Glomerular visceral epithelial cell (primary cell): Measurements from ENCODE around the gene DVL1.
A peak's percentile ranks its signal among the peaks of the same experiment; 100 is the strongest.

Experiments used
- DNase-seq: peaks from one replicate; pipeline ENCODE4 v3.0.0-alpha.2; 2016; ENCODE audit errors: extremely low spot score

Gene DVL1

DNA sequence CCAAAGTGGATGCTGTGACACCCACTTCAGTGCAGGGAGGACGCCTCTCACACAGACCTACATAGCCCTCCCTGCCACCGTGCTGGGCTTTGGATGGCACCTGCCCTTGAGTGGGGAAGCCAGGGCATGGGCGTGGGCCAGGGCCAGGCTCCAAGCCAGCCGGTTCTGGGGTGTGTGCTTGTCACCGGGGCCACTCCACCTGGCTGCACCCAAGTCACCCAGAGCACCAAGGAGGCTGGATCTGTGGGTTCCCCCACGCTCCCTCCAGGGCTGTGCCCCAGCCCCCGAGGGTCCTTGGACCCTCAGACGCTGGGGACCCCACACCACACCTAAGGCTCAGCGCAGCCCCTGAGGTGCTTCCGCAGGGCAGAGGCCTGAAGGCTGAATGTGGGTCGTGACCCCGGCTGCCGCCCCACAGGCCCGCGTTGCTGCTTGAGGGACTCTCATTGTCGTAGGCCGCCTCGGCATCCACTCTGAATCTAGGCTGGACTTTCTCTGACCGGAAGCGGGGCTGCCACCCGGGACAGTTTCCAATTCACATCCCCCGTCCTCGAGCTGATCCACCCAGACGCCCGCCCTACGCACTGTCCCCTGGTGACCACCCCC lies 7.7 kb upstream of the DVL1 start:
- DNase-seq, result no peak

DNA sequence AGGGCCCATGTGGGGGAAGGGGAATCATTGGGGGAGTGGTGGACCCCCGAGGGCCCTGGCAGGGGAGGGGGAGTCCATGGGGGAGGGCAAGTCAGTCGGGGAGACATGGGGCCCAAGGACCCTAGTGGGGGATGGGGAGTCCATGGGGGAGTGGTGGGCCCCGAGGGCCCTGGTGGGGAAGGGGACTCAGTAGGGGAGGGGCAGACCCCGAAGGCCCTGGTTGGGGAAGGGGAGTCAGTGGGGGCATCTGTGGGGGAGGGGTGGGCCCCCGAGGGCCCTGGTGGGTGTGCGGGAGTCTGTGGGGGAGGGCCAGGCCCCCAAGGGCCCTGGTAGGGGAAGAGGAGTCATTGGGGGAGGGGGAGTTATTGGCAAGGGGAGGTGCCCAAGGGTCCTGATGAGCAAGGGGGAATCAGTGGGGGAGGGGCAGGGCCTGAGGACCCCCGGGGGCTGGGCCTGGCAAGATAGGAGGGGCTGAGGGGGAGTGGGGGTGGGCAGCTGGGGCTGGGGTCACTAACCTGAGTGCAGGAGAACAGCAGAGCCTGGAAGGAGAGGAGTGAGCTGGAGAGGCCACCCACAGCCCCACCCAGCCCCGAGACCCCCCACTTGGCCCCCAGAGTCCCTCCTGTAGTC lies 7.1 kb upstream of the DVL1 start:
- DNase-seq, result no peak

DNA sequence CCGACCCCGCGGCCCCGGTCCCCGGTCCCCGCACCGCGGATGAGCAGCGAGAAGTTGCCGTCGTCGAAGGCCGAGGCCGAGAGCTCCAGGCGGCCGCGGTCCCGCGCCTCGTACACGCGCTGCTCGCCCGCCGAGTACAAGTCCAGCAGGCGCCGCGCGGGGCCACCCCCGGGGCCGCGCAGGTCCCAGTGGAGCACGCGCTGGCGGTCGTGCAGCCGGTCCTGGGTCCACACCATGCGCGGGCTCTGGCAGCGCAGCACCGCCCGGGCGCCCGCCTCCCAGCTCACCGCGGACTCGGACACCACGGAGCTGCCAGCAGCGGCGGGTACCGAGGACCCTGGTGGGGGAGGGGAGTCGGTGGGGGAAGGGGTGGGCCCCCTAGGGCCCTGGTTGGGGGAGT lies 6.2 kb upstream of the DVL1 start:
- DNase-seq, result no peak

DNA sequence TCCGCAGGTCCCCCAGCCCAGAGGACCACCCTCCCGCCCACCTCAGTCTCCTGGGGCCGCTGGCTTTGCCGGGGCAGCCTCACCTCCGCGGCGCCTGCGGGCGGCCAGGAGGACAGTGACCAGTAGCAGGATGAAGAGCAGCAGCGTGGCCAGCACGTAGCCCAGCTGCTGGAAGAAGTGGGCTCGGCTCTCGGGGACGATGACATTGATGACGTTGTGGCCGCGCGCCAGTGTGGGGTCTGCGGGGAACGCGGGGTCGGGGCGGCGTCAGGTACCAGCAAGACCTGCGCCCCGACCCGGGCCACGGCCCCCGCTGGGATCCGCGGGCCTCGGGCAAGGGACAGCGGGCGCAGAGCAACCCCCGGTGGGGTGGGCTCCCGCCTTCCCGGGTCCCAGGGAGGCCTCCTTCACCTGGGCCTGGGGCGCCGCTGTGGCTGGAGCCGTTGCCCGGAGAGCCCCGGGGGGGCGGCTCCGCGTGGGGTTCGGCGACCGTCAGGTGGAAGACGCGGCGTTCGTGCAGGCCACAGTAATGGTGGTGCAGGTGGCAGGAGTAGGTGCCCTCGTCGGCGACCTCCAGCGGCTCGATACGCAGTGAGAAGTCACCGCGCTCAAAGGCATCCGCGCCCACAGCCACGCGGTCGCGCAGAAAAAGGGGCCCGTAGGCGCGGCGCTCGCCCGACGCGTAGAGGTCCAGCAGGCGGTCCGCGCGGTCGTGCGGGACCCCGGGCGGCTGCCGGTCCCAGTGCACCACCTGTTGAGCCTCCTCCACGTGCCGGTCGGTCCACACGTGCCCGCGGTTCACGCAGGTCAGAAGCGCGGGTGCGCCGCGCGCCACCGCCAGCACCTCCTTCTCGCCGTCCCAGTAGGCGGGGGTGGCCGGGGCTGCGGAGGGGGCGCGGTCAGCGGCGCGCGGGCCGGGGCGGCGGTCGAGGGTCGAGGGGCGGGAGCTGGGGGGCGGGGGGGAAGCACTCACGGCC lies 5.3 kb upstream of the DVL1 start:
- DNase-seq, result no peak

GRCh38 chr1:1353389-1354151 lies 4.4 kb upstream of the DVL1 start:
- DNase-seq, result no peak

DNA sequence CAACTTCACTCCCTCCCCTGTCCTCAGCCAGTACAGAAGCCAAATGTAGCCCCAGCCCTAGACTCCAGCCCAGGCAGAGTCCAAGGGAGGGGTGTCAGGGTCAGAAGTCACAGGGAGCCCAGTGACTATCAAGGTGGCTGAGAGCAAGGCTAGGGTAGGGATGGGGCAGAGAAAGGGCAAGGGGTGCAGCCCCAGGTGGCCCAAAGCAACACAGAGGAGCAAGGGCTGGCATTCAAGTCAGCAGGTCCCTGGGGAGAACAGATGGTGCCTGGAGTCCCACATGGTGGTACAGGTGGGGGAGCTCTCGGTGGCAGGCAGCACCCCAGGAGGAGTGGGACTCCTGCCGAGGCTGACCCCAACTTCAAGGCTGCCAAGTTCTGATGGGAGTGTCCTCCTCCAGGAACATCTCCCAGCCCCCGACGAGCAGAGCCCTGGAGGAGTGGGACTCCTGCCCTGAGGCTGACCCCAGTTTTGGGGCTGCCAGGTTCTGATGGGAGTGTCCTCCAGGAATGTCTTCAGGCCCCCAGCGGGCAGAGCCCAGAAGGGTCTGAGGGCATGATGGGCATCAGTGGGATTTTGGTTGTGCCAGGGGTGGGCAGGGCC lies 3.7 kb upstream of the DVL1 start:
- DNase-seq, result no peak

DNA sequence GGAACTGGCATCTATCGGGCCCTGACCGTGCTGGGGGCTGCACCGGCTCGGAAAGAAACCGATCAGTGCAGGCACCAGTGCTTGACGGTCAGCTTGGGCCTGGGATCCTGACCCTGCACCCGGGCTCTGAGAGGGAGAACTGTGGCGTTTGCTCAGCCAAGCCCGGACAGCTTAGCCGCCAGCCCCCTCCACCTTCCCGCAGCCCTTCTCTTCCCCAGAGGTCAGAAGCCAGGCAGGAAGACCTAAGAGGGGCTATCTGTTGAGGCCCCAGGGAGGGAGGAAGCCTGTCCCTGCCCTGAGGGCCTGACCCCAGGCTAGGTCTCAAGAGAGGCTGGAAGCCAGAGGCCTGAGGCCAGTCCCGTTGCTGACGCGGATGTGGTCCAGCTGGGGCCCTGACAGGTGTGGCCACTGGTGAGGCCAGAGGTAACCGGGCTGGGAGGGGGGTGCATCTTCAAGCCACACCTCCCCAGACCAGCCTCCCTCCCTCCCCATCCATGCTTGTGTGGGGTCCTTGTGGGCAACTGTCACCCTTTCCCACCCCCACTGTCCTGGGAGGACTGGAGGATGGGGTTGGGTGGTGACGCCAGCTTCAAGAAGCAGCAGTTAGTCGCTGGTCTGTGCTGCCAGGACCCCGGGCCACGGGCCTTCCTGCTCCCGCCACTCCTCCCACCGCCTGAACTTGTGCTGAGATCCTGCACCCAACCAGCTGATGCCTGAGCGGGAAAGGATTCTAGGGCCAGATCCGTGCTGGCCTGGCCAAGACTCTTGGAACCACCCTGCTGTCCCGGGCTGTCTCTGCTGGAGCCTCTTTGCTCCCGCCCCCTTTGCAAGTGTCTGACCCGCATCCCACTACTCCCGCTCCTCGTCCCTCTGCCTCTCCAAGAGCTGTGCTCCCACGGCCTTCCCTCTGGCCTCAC lies 2.6 kb upstream of the DVL1 start:
- DNase-seq, result no peak

DNA sequence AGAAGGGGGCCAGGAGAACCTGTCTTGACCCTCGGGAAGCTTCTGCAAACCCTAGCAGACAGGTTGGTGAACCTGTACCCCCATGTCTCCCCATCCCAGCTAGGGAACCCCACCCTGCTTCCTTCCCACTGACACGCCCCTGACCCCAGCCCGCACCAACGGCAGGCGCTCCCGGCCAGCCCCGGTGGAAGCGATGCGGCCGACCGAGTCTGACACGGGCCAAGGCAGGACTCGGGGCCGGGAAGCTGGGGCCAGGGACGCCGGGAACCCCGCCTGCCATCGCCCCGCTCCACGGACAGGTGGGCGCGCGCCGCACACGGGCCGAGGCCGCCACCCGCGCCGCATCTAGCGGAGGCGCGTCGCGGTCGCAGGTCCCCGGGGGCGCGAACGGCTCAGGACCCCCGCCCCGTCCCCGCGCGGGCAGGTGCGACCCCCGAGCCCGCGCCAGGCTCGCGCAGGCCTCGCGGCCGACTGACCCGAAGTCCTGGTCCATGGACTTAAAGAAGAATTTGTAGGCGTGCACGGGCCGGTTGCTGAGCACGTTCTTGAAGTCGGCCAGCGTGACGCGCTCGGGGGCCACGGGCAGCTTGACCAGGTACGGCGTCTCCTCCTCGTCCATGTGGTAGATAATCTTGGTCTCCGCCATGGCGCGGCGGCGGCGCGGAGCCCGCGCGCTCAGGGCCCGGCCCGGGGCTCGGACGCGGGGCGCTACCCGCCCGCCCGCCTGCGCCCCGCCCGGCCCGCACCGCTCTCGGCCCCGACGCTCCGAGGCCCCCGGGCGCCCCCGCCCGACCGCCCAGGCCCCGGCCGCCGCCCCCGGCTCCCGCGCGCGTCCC lies 580 bp downstream of the DVL1 start:
- peak; percentile 53 for DNase-seq

- peak; percentile 59 for DNase-seq
These were observed 1.4 kb downstream of the DVL1 start for GRCh38 chr1:1347663-1348419.

DNA sequence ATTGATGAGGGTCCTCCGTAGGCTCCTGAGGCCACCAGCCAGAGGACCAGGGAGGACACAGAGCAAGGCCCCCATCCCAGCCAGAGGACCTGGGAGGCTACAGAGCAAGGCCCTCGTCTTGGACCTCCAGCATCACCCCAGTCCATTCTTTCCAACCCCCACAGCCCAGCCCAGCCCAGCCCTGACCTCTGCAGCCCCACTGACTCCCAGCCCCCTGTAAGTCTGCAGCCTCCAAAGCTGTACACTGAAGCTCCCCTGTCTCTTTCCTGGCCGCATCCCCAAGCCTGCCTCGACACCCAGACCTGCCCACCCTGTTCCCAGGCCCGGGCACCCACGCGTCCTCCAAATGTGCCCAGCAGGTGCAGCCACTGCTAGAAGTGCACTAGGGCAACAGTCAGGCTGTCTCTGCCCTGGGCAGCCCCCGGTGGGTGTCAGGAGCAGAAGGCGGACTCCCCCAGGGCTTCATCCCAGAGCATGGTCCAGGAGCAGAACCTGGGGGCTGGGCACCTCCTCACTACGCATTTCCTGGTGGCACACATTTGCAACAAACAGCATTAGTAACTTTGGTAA lies 2.1 kb downstream of the DVL1 start:
- DNase-seq, result no peak

DNA sequence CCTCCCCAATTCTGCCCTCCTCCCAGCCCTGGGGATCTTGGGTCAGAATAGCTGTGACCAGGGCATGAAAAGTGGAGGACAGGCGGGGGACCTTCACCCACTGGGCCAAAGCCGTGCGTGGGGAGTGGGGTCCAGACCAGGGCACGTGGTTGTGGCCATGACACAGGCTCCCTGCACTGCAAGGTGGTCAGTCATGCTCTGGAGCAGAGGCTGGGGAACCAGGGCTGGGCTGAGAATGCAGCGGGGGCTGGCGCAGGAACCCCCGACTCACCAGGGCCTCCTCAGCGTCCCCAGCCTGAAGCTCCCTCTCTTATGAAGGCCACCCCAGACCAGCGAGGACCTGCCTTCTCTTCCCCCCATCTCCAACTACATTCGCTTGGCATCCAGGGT lies 2.7 kb downstream of the DVL1 start:
- no peak for DNase-seq

DNA sequence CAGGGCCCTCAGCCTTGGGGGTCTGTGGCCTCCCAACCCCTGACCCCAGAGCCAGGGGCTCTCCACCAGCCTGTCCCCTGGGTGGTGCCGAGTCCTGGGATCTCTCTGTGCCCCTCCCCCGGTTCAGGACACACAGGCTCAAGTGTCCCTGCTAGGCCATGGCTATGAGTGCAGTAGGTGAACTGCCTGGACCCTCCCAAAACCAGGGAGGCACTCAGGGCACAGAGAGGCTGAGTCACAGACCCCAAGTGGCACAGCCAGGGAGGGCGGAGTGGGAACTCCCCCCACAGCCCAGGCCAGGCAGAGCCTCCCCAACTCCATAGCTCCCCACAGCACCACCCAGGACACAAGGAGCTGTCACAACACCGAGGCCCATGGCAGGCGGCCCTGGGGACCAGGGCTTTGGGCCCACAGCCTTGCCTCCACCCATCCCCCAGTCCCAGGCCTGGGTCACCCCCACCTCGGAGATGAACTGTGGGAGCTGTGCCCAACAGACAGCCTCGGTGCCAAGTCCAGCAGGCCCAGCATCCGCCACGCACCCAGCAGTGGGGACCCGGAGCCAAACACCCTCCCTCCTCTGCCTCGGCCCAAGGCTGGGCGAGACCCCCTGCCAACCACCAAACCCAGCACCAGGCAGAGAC lies 3.2 kb downstream of the DVL1 start:
- DNase-seq, result no peak

GRCh38 chr1:1345384-1345783 lies 3.8 kb downstream of the DVL1 start:
- DNase-seq, result no peak

- peak; percentile 75 for DNase-seq
These were observed 4.4 kb downstream of the DVL1 start for GRCh38 chr1:1344655-1345361.

GRCh38 chr1:1343811-1344421 lies 5.3 kb downstream of the DVL1 start:
- no peak for DNase-seq

GRCh38 chr1:1342584-1343115 lies 6.6 kb downstream of the DVL1 start:
- no peak for DNase-seq
